ENCODE results near the gene MRTFB. TPM values are rescaled to one million over a fixed set of nuclear protein-coding genes. Genes with fewer than 3 reads are reported as not detected.
A peak's percentile ranks its signal among the peaks of the same experiment; 100 is the strongest.

MRTFB gene
- total RNA-seq, 4 donors from 2014 or later: 17.1 to 77.8 (median 21.9) TPM

GRCh38 chr16:14105760-14106375 lies 34.7 kb downstream of the MRTFB start:
- TF ChIP-seq POLR2A (IDR thresholded peaks at IDR 0.05): no peak
- TF ChIP-seq, protein P1, sequence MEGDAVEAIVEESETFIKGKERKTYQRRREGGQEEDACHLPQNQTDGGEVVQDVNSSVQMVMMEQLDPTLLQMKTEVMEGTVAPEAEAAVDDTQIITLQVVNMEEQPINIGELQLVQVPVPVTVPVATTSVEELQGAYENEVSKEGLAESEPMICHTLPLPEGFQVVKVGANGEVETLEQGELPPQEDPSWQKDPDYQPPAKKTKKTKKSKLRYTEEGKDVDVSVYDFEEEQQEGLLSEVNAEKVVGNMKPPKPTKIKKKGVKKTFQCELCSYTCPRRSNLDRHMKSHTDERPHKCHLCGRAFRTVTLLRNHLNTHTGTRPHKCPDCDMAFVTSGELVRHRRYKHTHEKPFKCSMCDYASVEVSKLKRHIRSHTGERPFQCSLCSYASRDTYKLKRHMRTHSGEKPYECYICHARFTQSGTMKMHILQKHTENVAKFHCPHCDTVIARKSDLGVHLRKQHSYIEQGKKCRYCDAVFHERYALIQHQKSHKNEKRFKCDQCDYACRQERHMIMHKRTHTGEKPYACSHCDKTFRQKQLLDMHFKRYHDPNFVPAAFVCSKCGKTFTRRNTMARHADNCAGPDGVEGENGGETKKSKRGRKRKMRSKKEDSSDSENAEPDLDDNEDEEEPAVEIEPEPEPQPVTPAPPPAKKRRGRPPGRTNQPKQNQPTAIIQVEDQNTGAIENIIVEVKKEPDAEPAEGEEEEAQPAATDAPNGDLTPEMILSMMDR (IDR thresholded peaks at IDR 0.05): no peak
- peak overlapping the region in 3 of 4 donors; percentile 38 to 72 (median 68) for H3K27ac ChIP-seq
- DNase-seq: no peak
- H3K4me1 ChIP-seq: peaks cover 13 to 85% (median 59%) of the 10 kb centered on the region in 3 donors
- no peaks in the 10 kb centered on the region for H3K36me3 ChIP-seq
- no peak overlapping the region for H3K4me3 ChIP-seq
- 86 to 90% methylated on average over 2 to 3 of the region's 3 CpGs for WGBS, 2 donors
- no peaks in the 10 kb centered on the region for H3K9me3 ChIP-seq
- intact Hi-C loops (cut with DNase I): no loop called here
- H3K27me3 ChIP-seq: no peaks in the 10 kb centered on the region

DNA sequence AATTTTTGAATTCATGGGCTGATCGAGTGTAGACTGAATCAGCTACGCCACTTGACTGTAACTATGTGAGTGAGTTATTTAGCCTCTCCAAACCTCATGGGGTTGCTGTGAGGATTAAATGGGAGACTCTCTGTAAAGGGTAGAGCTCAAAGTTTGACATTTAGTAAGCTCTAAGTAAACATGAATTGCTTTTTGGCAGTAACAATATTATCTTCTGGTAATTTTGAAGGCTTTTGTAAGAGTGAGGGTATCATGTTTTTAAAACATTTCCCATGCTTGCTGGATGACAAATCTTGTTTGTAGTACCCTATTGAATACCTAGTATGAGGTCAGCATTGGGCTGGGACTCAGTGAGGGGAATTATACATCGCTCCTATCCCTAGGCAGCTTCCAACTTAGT lies 35.3 kb downstream of the MRTFB start:
- Histone ChIP-seq H3K27me3 (no peaks in the 10 kb centered on the region), H3K36me3 (no peaks in the 10 kb centered on the region), H3K4me3 (no peak overlapping the region), H3K4me1 (peaks cover 13 to 86% (median 59%) of the 10 kb centered on the region in 3 donors), H3K9me3 (no peaks in the 10 kb centered on the region), H3K27ac (peak overlapping the region in 3 of 4 donors; percentile 38 to 72 (median 68))
- TF ChIP-seq, protein P1 (IDR thresholded peaks at IDR 0.05): no peak
- TF ChIP-seq POLR2A (IDR thresholded peaks at IDR 0.05): no peak
- intact Hi-C loops (cut with DNase I): no loop called here
- WGBS, 2 donors: 41 to 62% methylated on average over 3 of the region's 3 CpGs
- DNase-seq: no peak

- Histone ChIP-seq H3K9me3 (no peaks in the 10 kb centered on the region), H3K36me3 (no peaks in the 10 kb centered on the region), H3K4me1 (peaks cover 16 to 86% (median 62%) of the 10 kb centered on the region in 3 donors), H3K27me3 (no peaks in the 10 kb centered on the region), H3K27ac (peak overlapping the region in 3 of 4 donors; percentile 38 to 72 (median 68)), H3K4me3 (no peak overlapping the region)
- no peak for DNase-seq
- WGBS, 2 donors: 86 to 91% methylated on average over 8 of the region's 8 CpGs
- no peak for TF ChIP-seq POLR2A (IDR thresholded peaks at IDR 0.05)
- TF ChIP-seq, protein P1 (IDR thresholded peaks at IDR 0.05): no peak
- intact Hi-C loops (cut with DNase I): no loop called here
Measured at GRCh38 chr16:14106961-14107360, 35.8 kb downstream of the MRTFB start.

- H3K4me1 ChIP-seq: peaks cover 14 to 83% (median 49%) of the 10 kb centered on the region in 3 donors
- TF ChIP-seq, protein P1 (IDR thresholded peaks at IDR 0.05): no peak
- H3K4me3 ChIP-seq: no peak overlapping the region
- no peaks in the 10 kb centered on the region for H3K9me3 ChIP-seq
- peak overlapping the region in 2 of 4 donors; percentile 41 to 57 for H3K27ac ChIP-seq
- intact Hi-C loops (cut with DNase I): no loop called here
- H3K27me3 ChIP-seq: no peaks in the 10 kb centered on the region
- no peak for DNase-seq
- H3K36me3 ChIP-seq: no peaks in the 10 kb centered on the region
- WGBS, 2 donors: 75 to 82% methylated on average over 7 of the region's 7 CpGs
Measured at GRCh38 chr16:14109077-14109775, 38.1 kb downstream of the MRTFB start.
